Common myeloid progenitor, CD34-positive (primary cell): Measurements from ENCODE around the gene TMEM240.
"Not testable (repeated sequence)": the region's sequence is repeated elsewhere in the genome, so short reads cannot be mapped to it uniquely, and the experiment has no call there.

Experiments
- CTCF ChIA-PET: fragments of 350-600 bp; sonication (Branson Sonifier 250); formaldehyde crosslinking; loops from one replicate; lab custom pipeline; 2021; ENCODE audit warnings: antibody characterized with exemption; lab: Charles Lee
- POLR2A ChIA-PET: fragments of 350-600 bp; sonication (Branson Sonifier 250); formaldehyde crosslinking; loops from one replicate; lab custom pipeline; 2021; ENCODE audit warnings: antibody characterized with exemption; lab: Charles Lee
- DNase-seq, 3 donors: peaks; one replicate each; pipeline versions ENCODE4 v3.0.0 to v3.0.0-alpha.2; 2013
- H3K27ac ChIP-seq, 2 experiments: 1 replicate in 1 of 2; 2 replicates in 1 of 2; pipeline ENCODE4 v1.7.0; 2013; ENCODE audit warnings: inconsistent platforms in 2 of 2, low read length in 2 of 2, mild to moderate bottlenecking in 2 of 2, low read depth in 1 of 2, moderate library complexity in 1 of 2; ENCODE audit not compliant: severe bottlenecking in 2 of 2, insufficient read depth in 1 of 2, poor library complexity in 1 of 2
- H3K27me3 ChIP-seq, 5 experiments: replicated peaks in 2 of 5; 1 replicate in 3 of 5; 2 replicates in 2 of 5; pipeline versions ENCODE4 v1.6.1 to v1.7.0; 2013; ENCODE audit warnings: low read length in 4 of 5, mild to moderate bottlenecking in 2 of 5, moderate library complexity in 2 of 5, inconsistent platforms in 1 of 5; ENCODE audit not compliant: insufficient read depth in 5 of 5, control insufficient read depth in 4 of 5
- H3K36me3 ChIP-seq, 4 experiments: 1 replicate in 2 of 4; 2 replicates in 2 of 4; pipeline versions ENCODE4 v1.6.1 to v1.7.0; 2013; ENCODE audit warnings: low read length in 3 of 4, control low read depth in 1 of 4, mild to moderate bottlenecking in 1 of 4; ENCODE audit not compliant: control insufficient read depth in 4 of 4, insufficient read depth in 4 of 4
- H3K4me1 ChIP-seq, 4 experiments: 1 replicate in 3 of 4; 2 replicates in 1 of 4; pipeline versions ENCODE4 v1.6.1 to v1.7.1; 2013; ENCODE audit warnings: low read length in 3 of 4, mild to moderate bottlenecking in 3 of 4, control low read depth in 1 of 4, inconsistent platforms in 1 of 4, moderate library complexity in 1 of 4; ENCODE audit not compliant: control insufficient read depth in 4 of 4, insufficient read depth in 4 of 4; ENCODE audit errors: control extremely low read depth in 1 of 4
- H3K4me3 ChIP-seq, 7 experiments: 1 replicate in 4 of 7; 2 replicates in 3 of 7; pipeline versions ENCODE4 v1.5.1 to v1.7.0; 2013; ENCODE audit warnings: mild to moderate bottlenecking in 7 of 7, low read length in 6 of 7, moderate library complexity in 6 of 7, inconsistent platforms in 2 of 7, low read depth in 2 of 7, control low read depth in 1 of 7; ENCODE audit not compliant: insufficient read depth in 4 of 7, control insufficient read depth in 1 of 7; ENCODE audit errors: extremely low read depth in 1 of 7
- H3K9me3 ChIP-seq, 5 experiments: 1 replicate in 4 of 5; 2 replicates in 1 of 5; pipeline versions ENCODE4 v1.6.1 to v1.7.1; 2013; ENCODE audit warnings: low read length in 4 of 5, mild to moderate bottlenecking in 2 of 5, inconsistent platforms in 1 of 5, low read depth in 1 of 5, moderate library complexity in 1 of 5; ENCODE audit not compliant: control insufficient read depth in 4 of 5, insufficient read depth in 2 of 5; ENCODE audit errors: control extremely low read depth in 1 of 5
- WGBS: methylation state at CpG from one replicate; pipeline ENCODE4 v1.1.5; 2013; ENCODE audit not compliant: insufficient coverage; 5-methylcytosine and 5-hydroxymethylcytosine counted together

The TMEM240 gene

DNA sequence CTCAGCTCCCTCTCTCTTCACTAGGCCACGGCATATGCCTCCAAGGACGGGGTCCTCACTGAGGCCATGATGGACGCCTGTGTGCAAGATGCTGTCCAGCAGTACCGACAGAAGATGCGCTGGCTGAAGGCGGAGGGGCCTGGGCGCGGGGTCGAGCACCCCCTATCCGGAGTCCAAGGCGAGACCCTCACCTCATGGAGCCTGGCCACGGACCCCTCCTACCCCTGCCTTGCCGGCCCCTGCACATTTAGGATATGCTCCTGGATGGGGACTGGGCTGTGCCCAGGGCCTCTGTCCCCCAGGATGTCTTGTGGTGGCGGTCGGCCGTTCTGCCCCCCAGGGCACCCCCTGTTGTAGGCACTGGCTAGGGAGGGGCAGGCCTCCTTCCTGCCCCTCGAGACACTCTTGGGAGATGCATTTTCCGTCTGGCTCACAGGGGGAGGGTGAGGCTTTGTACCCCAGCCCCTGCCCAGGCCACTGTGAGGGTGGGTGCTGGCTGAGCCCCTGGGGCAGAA lies 44.9 kb downstream of the TMEM240 start:
- H3K27me3 ChIP-seq, H3K4me3 ChIP-seq, H3K4me1 ChIP-seq, H3K27ac ChIP-seq, CTCF ChIA-PET, DNase-seq: not testable (repeated sequence)
- H3K36me3 ChIP-seq: peaks cover 4 to 47% (median 33%) of the 10 kb centered on the region in 4 experiments
- H3K9me3 ChIP-seq: peaks cover 0 to 23% (median 17%) of the 10 kb centered on the region in 5 experiments
- POLR2A ChIA-PET: interaction anchor here (0.6 kb wide), 1 partner anchor 186 kb away, joined by 3 read pairs; no protein-coding TSS in a partner anchor
- WGBS: 95% methylated on average over 12 of the region's 18 CpGs

DNA sequence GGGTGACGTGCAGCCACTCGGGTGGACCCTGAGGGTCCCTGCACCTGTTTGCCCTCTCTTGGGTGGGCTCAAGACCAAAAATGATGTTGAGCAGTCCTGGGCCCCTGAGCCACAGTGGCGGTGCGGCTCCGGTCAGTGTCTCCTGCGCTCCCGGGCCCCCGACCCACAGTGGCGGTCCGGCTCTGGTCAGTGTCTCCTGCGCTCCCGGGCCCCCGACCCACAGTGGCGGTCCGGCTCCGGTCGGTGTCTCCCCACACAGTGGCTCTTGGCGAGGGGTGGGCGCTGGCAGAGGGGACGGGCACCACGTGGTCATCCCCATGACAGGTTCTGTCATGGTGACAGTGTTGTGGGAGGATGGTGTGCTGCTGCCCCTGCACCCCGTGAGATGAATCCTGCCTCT lies 46.1 kb downstream of the TMEM240 start:
- POLR2A ChIA-PET, CTCF ChIA-PET: not testable (repeated sequence)
- WGBS: 96% methylated on average over 11 of the region's 22 CpGs

DNA sequence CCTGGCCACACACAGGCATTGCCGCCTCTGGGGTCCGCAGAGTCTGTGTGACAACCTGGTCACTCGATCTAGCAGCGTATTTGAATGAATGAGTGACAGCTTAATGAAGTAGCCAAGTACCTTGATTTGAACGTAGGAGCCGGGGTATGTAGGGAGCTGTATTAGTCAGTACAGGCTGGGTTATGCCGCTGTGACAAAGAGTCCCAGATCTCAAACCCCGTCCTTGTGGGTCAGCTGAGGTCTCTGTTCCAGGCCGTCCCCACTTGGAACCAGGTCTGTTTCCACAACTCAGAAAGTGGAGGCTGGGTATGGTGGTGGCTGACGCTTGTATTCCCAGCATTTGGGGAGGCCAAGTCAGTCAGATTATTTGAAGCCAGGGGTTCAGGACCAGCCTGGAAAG lies 48.8 kb downstream of the TMEM240 start:
- no peak for DNase-seq
- Histone ChIP-seq H3K4me1 (no peaks in the 10 kb centered on the region), H3K27me3 (no peaks in the 10 kb centered on the region), H3K9me3 (peaks cover 0 to 23% (median 17%) of the 10 kb centered on the region in 5 experiments), H3K27ac (no peak overlapping the region), H3K36me3 (peaks cover 4 to 78% (median 54%) of the 10 kb centered on the region in 4 experiments), H3K4me3 (no peak overlapping the region)
- 95% methylated on average over 10 of the region's 10 CpGs for WGBS
- ChIA-PET CTCF (interaction anchor here (1.9 kb wide), 1 partner anchor 13 kb away, joined by 8 read pairs; no protein-coding TSS in a partner anchor), POLR2A (no interaction called here)

More for the DNA sequence above, 46.1 kb downstream of the TMEM240 start:
- not testable (repeated sequence) for H3K27ac ChIP-seq, H3K27me3 ChIP-seq, H3K4me1 ChIP-seq, H3K4me3 ChIP-seq, DNase-seq
- H3K9me3 ChIP-seq: peaks cover 0 to 23% (median 17%) of the 10 kb centered on the region in 5 experiments
- H3K36me3 ChIP-seq: peaks cover 4 to 57% (median 41%) of the 10 kb centered on the region in 4 experiments

DNA sequence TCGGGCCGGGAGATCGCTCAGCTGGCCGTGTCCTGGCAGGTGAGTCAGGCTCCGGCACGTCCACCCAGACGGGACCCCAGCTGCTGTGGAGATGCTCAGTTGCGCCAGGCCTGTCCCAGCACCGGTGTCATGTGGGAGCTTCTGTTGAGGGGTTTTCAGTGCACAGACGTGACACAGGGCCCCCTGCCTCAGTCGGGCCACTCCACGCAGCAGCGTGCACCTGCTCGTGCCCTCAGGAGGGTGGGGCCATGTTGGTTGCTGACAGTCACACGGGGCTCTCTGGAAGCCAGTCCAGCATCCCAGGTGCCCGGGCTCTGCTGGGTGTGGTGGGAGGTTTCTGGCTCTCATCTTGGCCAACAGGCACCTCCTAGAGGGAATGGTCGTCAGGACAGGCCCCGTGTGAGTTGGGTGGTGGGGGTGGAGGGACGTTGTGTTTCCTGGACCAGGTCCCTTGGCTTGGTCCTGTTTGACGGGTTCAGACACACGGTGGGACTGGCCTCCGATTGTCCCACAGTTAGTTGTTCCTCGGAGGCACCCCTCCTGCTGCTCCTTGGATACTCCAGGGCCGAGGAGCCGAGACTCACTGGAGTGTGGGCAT lies 49.7 kb downstream of the TMEM240 start:
- no peak overlapping the region for H3K27ac ChIP-seq
- H3K27me3 ChIP-seq: no peaks in the 10 kb centered on the region
- peaks cover 4 to 78% (median 54%) of the 10 kb centered on the region in 4 experiments for H3K36me3 ChIP-seq
- no peaks in the 10 kb centered on the region for H3K4me1 ChIP-seq
- CTCF ChIA-PET: interaction anchor here (1.4 kb wide), 1 partner anchor 14 kb away, joined by 4 read pairs; no protein-coding TSS in a partner anchor
- POLR2A ChIA-PET: no interaction called here
- H3K9me3 ChIP-seq: peaks cover 0 to 23% (median 17%) of the 10 kb centered on the region in 5 experiments
- WGBS: 100% methylated on average over 10 of the region's 25 CpGs
- no peak overlapping the region for H3K4me3 ChIP-seq
- no peak for DNase-seq

DNA sequence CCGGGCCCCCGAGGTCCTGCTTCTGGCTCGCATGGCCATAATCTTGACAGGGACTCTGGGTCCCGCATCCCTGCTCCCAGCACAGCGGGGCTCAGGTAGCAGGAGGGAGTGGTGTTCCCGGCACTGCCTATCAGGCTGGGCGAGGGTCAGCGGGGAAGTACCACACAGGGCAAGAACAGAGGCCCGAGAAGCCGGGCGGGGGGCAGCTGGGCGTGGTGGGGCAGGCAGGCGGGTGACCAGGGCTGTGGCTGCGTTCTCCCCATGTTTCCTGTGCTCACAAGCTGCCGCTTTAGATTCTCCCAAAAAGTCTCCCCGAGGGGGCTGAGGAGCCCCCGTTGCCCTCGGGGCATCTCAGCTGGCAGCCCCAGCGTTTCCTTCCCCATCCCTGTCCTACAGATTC lies 50.6 kb downstream of the TMEM240 start:
- ChIA-PET POLR2A (no interaction called here), CTCF (interaction anchor here (1.4 kb wide), 1 partner anchor 15 kb away, joined by 4 read pairs; no protein-coding TSS in a partner anchor)
- Histone ChIP-seq H3K27me3 (no peaks in the 10 kb centered on the region), H3K27ac (no peak overlapping the region), H3K4me1 (no peaks in the 10 kb centered on the region), H3K9me3 (peaks cover 0 to 23% (median 17%) of the 10 kb centered on the region in 5 experiments), H3K4me3 (no peak overlapping the region), H3K36me3 (peaks cover 0 to 71% (median 52%) of the 10 kb centered on the region in 4 experiments)
- DNase-seq: no peak
- WGBS: 96% methylated on average over 19 of the region's 19 CpGs

DNA sequence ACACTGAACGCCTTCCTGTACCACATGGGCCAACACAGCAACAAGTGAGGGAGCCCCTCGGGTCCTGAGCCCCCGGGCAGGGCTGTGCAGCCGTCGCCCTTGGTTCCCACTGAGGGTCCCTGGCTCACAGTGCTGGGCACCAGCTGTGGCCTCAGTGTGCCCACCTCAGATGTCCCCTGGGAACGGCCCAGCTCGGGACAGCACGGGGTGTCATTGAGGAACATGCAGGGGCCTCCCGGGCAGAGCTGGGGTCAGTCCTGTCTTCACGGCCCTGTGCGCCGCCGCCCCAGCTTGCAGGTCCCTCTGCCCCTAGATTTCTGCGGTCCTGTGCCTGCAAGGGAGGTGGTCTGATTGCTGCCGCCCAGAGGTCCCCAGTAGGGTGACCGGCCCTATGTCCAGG lies 51.2 kb downstream of the TMEM240 start:
- no peak for DNase-seq
- no peaks in the 10 kb centered on the region for H3K27me3 ChIP-seq
- ChIA-PET POLR2A (no interaction called here), CTCF (interaction anchor here (1.2 kb wide), 1 partner anchor 16 kb away, joined by 5 read pairs; no protein-coding TSS in a partner anchor)
- peaks cover 0 to 23% (median 17%) of the 10 kb centered on the region in 5 experiments for H3K9me3 ChIP-seq
- WGBS: 98% methylated on average over 15 of the region's 16 CpGs
- peaks cover 0 to 72% (median 51%) of the 10 kb centered on the region in 4 experiments for H3K36me3 ChIP-seq
- H3K4me3 ChIP-seq: no peak overlapping the region
- H3K4me1 ChIP-seq: no peaks in the 10 kb centered on the region
- H3K27ac ChIP-seq: no peak overlapping the region

DNA sequence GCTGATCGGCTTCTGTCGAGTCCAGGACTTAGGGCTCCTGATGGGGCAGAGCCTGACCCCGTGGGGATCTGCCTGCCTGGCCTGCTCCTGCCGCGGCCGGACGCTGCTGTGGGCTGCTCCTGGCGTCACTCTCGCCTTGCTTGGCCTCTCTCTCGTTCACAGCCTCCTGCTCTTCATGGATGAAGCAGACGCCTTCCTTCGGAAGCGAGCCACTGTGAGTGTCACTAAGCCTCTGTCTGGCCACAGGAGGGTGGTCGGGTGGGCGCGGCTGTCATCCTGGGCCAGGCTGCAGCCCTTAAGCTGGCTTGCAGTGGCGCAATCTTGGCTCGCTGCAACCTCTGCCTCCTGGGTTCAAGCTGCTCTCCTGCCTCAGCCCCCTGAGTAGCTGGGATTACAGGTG lies 52.7 kb downstream of the TMEM240 start:
- Histone ChIP-seq H3K9me3 (peaks cover 0 to 14% (median 13%) of the 10 kb centered on the region in 5 experiments), H3K36me3 (peaks cover 2 to 75% (median 55%) of the 10 kb centered on the region in 4 experiments), H3K27ac (no peak overlapping the region), H3K4me3 (no peak overlapping the region), H3K27me3 (no peaks in the 10 kb centered on the region), H3K4me1 (no peaks in the 10 kb centered on the region)
- POLR2A ChIA-PET: no interaction called here
- CTCF ChIA-PET: no interaction called here
- WGBS: 98% methylated on average over 18 of the region's 18 CpGs
- DNase-seq: no peak
